ENCODE data around the gene ANO2.

- TF ChIP-seq CTCF (IDR thresholded peaks at IDR 0.05), result no peak
- no peak for TF ChIP-seq POLR2A (IDR thresholded peaks at IDR 0.05)
Measured at GRCh38 chr12:5808981-5809380, 136.1 kb downstream of the ANO2 start.

Data from uterus (tissue), 2 donors.